GM19025 (cell line): ENCODE measurements around the gene AK4.

Experiments
- ATAC-seq: cut with Tn5 transposase; IDR thresholded peaks from one replicate; pipeline ENCODE4 v1.9.1; 2021; ENCODE audit warnings: mild to moderate bottlenecking, low read depth, moderate library complexity; ENCODE audit not compliant: unreplicated experiment

Gene AK4

DNA sequence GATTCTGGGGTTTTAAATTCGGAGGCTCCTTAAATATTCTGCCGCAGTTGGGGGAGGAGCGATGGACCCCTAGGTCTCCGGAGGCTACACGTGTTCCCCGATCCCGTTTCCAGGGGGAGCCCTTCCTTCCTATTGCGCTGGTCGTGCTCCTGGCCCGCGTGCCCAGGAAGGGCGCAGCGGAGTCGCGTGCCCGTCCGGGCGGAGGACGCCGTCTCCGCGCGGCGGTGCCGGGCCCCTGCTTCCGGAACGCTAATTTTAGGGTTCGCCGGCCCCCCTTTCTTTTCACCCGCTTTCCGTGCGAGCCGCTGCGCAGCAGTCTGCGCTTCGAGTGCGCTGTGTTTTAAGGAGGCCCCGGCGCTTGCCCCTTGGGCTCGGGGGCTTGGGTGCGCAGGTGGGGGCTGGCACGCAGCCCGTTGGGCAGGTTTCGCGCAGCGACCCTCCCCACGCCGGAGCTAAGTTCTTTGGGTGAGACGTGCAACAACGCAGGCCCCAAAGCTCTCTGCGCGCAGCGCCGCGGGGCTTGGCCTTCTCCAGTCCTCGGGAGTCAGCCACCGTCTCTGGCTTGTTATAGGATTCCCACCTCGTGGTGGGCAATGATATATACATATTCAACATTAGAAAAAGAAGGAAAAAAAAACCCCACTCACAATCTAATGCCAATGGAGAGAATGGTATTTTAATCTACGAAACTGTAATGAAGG lies 117.8 kb downstream of the AK4 start:
- ATAC-seq = no peak

DNA sequence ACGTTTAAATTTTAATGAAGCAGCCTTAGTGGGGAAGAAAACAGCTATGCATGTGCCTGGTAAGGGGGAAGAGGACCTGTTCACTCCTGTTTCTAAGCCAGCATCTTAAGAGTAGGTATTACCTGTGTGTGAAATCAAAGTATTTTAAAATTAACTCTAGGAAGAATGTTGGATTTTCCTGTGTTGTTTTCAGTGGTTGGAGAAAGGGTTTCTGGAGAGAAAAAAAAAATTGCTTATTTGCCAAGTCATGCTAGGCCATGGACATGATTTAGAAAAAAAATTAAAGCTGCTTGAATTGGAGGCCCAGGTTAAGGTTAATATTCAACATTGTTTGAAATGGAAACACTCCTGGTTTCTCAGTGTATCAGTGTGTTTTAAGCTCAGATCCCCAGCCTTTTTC lies 118.5 kb downstream of the AK4 start:
- no peak for ATAC-seq

DNA sequence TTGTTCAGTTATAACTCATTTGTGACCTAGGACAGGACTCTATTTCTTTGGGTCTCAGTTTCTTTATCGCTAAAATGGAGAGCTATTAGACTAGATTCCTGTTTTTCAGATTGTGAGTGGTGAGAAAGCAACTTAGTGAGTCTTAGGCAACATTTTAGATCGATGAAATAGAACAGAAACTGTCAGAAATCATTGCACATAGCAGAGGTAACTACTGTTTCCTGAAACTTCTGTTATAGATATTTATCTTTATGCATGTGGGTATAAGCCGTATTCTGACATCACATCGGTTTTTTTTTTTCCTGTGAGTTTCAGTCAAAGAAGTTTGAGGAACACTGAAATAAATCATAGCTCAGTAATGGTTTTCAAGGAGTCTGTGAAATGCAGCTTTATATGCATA lies 119.3 kb downstream of the AK4 start:
- ATAC-seq = no peak

DNA sequence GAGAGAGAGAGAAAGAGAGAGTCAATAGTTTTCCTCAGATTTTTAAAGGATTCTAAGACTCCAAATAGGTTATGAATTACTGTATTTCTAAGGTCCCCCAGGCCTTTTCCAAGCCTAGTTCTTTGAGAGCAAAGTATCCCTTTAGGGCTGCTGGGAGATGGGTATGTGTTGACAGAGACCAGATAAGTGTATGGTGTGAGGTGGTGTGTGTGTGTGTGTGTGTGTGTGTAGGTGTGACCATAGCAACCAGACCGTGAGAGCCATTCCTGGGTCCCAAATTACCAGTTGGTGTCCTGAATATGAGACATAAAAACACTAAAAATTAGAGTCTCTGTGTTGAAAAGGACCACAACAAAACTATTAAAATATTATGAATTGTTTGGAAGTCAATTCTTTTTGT lies 119.7 kb downstream of the AK4 start:
- no peak for ATAC-seq

DNA sequence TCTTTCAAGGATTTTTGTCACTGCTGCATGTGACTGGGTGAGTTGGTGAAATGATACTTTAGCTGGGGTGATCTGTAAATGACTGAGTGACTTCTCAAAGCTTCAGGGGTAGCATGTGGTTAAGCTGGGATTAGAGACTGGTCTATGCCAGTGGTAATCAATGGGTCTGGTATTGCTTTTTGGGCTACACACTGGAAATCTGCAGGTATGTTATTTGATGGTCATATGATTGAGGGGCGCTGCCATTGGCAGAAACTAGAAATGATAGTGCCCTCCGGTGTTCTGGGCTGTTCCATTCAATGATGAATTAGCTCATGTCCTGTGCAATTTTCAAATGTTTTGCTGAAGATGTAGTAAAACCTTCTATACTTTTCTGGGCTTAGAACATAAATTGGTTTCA lies 121.6 kb downstream of the AK4 start:
- no peak for ATAC-seq

DNA sequence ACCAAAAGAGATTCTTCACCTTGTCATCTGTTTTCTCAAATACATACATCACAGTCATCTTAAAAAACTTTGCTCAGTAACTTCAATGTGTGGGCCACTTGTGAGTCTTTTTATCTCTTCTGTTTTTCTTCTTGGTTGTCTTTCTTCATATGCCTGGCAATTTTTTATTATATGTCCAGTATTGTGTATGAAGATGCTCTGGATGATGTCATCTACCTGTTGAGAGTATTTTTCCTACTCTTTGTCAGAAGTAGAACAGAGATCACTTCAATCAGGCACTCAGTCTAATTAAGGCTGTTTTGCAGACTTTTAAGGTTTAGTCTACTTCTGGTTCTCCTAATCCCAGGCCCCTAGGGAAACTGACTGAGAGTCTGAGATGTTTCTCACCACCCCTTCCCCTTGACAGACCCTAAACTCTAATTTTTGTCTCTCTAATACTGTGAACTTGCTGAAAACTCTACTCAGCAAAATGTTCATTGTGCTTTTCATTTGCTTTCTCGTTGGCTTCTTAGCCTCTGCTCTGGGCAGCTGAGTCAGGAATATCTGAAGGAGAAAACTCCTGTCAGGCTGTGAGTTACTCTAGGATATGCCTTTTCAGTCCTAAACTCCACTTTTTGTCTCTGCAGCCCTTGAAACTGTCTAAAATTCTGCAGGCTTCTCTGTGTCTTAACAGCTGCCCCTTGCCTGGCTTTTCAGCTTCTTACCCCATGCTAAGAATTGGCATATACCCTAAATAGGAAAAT lies 128.4 kb downstream of the AK4 start:
- ATAC-seq = no peak

DNA sequence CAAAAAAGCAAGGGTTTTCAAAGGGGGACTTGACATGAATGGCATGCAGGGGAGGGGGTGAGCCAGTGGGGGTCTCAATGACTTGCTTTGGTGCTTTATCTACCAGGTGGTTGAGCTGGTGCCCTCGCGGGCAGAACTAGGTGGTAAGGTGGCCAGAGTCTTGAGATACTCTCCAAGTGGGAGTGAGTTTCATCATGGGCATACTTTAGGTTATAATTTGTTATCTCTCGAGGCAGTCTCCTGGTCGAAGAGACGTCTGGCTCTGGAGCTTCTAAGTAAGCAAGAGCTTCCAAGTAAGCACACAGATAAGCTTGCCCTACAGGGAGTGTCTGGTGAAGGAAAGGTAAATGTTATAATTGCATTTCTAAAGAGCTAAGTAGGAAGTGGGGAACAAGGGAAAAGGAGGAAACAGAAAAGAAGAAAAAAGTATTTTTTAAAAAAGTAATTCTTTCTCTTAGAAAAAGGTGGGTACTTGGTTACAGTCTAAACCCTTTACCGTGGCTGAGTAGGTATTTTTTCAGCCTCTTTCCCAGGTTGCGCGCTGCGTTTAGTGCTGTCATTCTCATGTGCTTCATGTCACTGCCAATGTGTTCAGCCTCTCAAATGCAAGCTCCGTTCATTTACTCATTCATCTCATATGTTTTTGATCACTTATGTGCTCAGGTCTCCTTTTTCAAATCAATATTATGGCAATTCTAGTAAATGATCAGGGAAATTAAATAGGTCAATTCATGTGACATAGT lies 129.8 kb downstream of the AK4 start:
- ATAC-seq = no peak

DNA sequence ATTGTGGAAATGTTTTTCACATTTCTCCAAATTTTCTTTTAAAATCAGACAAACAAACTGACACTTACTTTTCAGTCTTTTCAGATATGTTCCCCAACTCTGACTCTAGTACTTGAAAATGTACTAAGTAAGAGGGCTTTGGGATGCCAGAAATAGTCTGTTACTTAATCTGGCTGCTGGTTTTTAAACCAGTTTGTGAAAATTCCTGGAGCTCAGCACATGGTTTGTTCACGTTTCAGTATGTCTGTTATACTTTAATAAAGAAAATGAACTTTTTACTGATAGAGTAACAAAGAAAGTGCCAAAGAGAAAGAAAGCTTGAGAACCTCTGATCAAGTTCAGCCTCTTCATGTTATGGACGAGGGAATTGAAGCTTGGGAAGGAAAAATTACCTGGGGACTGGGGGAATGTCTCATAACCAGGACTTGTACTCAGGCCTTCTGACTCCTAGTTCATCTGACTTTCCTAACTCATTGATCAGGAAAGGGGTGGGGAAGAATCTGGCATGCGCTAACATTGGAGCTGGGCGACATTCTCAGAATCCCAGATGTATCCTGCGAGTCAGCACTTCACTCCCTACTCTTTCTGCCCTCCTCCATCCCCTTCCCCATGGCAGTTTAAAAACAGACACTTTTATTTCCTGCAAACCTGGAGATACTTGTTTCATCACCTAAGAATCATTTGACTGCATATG lies 130.5 kb downstream of the AK4 start:
- ATAC-seq = no peak

DNA sequence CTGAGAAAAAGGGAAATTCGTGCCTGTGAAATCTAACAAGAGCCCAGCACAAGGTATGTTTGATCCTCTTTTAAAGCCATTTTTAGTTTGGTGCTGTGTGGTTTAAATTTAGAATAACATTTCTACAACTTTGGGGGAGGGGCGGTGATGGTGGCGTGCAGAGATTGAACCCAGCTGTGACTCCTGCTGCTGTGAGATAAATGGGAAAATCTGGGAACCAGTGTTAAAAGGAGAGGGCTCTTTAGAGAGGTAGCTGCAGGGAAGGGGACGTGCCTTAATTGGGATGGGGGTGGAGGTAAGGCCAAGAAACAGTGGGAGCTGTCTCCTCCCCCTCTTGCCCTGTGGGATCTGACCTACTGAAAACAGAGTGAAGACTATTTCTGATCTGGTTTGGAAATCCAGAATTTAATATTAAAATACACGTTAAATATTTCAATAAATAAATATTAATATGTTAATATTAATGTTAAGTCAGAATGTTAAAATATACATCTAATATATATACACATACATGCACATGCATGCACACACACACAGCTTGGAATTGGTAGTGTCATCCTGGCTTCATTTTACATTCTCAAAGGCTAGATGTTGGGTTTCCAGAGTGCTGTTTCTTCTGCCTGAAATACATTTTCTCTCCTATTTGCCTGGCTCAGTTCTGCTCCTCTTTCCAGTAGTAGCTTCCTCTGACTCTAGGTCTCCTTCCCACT lies 131.2 kb downstream of the AK4 start:
- no peak for ATAC-seq
